Measurements from ENCODE around the gene DLG5.

Gene DLG5

GRCh38 chr10:77801474-77802161, 124.9 kb downstream of the DLG5 start:
- ChIA-PET POLR2A (no interaction called here), CTCF (no interaction called here)
- no peak overlapping the region for H3K4me3 ChIP-seq (ENCODE audit: low read depth, low read length)
- no peaks in the 10 kb centered on the region for H3K4me1 ChIP-seq (ENCODE audit: control insufficient read depth, insufficient read depth, low read length)
- H3K9me3 ChIP-seq (ENCODE audit: control insufficient read depth, insufficient read depth, low read depth, low read length): no peaks in the 10 kb centered on the region
- peaks cover 7 to 87% of the 10 kb centered on the region in 2 experiments for H3K36me3 ChIP-seq (ENCODE audit: control insufficient read depth in 2 of 2, insufficient read depth in 1 of 2, low read length in 2 of 2)
- no peak overlapping the region for H3K27ac ChIP-seq (ENCODE audit: extremely low read depth, low read depth, low read length)
- TF ChIP-seq PRDM10 (tag by site-specific recombination; IDR thresholded peaks at IDR 0.05) (peak; percentile 73), ZBTB20 (tag by site-specific recombination; IDR thresholded peaks at IDR 0.05) (no peak)

GRCh38 chr10:77800738-77801266, 125.8 kb downstream of the DLG5 start:
- Histone ChIP-seq H3K4me1 (ENCODE audit: control insufficient read depth, insufficient read depth, low read length) (no peaks in the 10 kb centered on the region), H3K27ac (ENCODE audit: extremely low read depth, low read depth, low read length) (no peak overlapping the region), H3K9me3 (ENCODE audit: control insufficient read depth, insufficient read depth, low read depth, low read length) (no peaks in the 10 kb centered on the region), H3K36me3 (ENCODE audit: control insufficient read depth in 2 of 2, insufficient read depth in 1 of 2, low read length in 2 of 2) (peaks cover 7 to 87% of the 10 kb centered on the region in 2 experiments), H3K4me3 (ENCODE audit: low read depth, low read length) (no peak overlapping the region)
- POLR2A ChIA-PET: no interaction called here
- CTCF ChIA-PET: no interaction called here
- TF ChIP-seq SP2 (tag by site-specific recombination; IDR thresholded peaks at IDR 0.05) (no peak), ZNF23 (tag by site-specific recombination; IDR thresholded peaks at IDR 0.05; ENCODE audit: borderline replicate concordance) (no peak), BCL11A (tag by site-specific recombination; IDR thresholded peaks at IDR 0.05; ENCODE audit: low read depth) (no peak)

- H3K4me1 ChIP-seq (ENCODE audit: control insufficient read depth, insufficient read depth, low read length): no peaks in the 10 kb centered on the region
- ChIA-PET POLR2A (no interaction called here), CTCF (no interaction called here)
- no peaks in the 10 kb centered on the region for H3K9me3 ChIP-seq (ENCODE audit: control insufficient read depth, insufficient read depth, low read depth, low read length)
- TF ChIP-seq ZNF610 (tag by site-specific recombination; IDR thresholded peaks at IDR 0.05; ENCODE audit: borderline replicate concordance) (no peak), GLIS2 (tag by site-specific recombination; IDR thresholded peaks at IDR 0.05) (no peak), ZNF558 (tag by site-specific recombination; IDR thresholded peaks at IDR 0.05) (no peak), REPIN1 (tag by site-specific recombination; IDR thresholded peaks at IDR 0.05; ENCODE audit: low read depth) (no peak), ZFHX2 (tag by site-specific recombination; conservative IDR thresholded peaks at IDR 0.05) (no peak)
- TF ChIP-seq, protein P1, sequence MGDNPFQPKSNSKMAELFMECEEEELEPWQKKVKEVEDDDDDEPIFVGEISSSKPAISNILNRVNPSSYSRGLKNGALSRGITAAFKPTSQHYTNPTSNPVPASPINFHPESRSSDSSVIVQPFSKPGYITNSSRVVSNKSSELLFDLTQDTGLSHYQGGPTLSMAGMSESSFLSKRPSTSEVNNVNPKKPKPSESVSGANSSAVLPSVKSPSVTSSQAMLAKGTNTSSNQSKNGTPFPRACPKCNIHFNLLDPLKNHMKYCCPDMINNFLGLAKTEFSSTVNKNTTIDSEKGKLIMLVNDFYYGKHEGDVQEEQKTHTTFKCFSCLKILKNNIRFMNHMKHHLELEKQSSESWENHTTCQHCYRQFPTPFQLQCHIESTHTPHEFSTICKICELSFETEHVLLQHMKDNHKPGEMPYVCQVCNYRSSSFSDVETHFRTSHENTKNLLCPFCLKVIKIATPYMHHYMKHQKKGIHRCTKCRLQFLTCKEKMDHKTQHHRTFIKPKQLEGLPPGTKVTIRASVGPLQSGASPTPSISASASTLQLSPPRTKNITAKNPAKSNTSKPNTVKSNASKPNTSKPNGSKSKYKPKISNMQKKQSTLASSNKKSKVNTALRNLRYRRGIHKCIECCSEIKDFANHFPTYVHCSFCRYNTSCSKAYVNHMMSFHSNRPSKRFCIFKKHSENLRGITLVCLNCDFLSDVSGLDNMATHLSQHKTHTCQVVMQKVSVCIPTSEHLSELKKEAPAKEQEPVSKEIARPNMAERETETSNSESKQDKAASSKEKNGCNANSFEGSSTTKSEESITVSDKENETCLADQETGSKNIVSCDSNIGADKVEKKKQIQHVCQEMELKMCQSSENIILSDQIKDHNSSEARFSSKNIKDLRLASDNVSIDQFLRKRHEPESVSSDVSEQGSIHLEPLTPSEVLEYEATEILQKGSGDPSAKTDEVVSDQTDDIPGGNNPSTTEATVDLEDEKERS (tag by site-specific recombination; IDR thresholded peaks at IDR 0.05): no peak
- no peak overlapping the region for H3K27ac ChIP-seq (ENCODE audit: extremely low read depth, low read depth, low read length)
- H3K36me3 ChIP-seq (ENCODE audit: control insufficient read depth in 2 of 2, insufficient read depth in 1 of 2, low read length in 2 of 2): peaks cover 7 to 87% of the 10 kb centered on the region in 2 experiments
- H3K4me3 ChIP-seq (ENCODE audit: low read depth, low read length): no peak overlapping the region
Measured at GRCh38 chr10:77800320-77800719, 126.2 kb downstream of the DLG5 start.

All from HEK293 (cell line).